Left ventricle myocardium inferior (tissue), 1 donor: ENCODE results near the gene ZMIZ1. TPM values are rescaled to one million over a fixed set of nuclear protein-coding genes. Genes with fewer than 3 reads are reported as not detected.

Experiments
- DNase-seq: peaks from one replicate; pipeline ENCODE4 v3.0.0-alpha.2; 2020
- H3K27ac ChIP-seq: fragments of 200-600 bp; replicated peaks from 2 replicates; pipeline ENCODE4 v1.8.0; 2021
- H3K27me3 ChIP-seq: fragments of 200-600 bp; 2 replicates; pipeline ENCODE4 v1.8.0; 2021; ENCODE audit warnings: low read depth
- H3K36me3 ChIP-seq: fragments of 200-600 bp; 2 replicates; pipeline ENCODE4 v1.8.0; 2021
- H3K4me1 ChIP-seq: fragments of 200-600 bp; 2 replicates; pipeline ENCODE4 v1.8.0; 2021
- H3K4me3 ChIP-seq: fragments of 200-600 bp; 2 replicates; pipeline ENCODE4 v1.8.0; 2021; ENCODE audit warnings: mild to moderate bottlenecking, moderate library complexity
- H3K9me3 ChIP-seq: fragments of 200-600 bp; replicated peaks from 2 replicates; pipeline ENCODE4 v1.8.0; 2021
- CTCF ChIP-seq: fragments of 200-600 bp; IDR thresholded peaks from 2 replicates; pipeline ENCODE4 v1.8.0; 2021; ENCODE audit warnings: antibody characterized with exemption, mild to moderate bottlenecking, borderline replicate concordance
- intact Hi-C: fragments of 100-400 bp; cut with micrococcal nuclease; formaldehyde crosslinking; loops from one replicate; pipeline ENCODE4 v1.11.0; 2022
- total RNA-seq: library from RNA; stranded (reverse); fragmentation: NEBNext Ultra II Directional; extraction: Animal tissue kit (Norgen Biotek cat#: 25700); gene quantifications from one replicate; pipeline ENCODE4 v1.2.1, GENCODE V29; 2021
- donor health status: DM: no; HTN: yes; CAD: no; lungs with severe emphysema.

ZMIZ1 gene
- total RNA-seq, 1 donor from 2014 or later: 55.9 TPM

GRCh38 chr10:79024720-79025198, 44.0 kb upstream of the ZMIZ1 start:
- Histone ChIP-seq H3K9me3 (no peaks in the 10 kb centered on the region), H3K4me3 (no peak overlapping the region), H3K36me3 (no peaks in the 10 kb centered on the region), H3K4me1 (peaks cover 36% of the 10 kb centered on the region), H3K27me3 (no peaks in the 10 kb centered on the region), H3K27ac (peak overlapping the region; percentile 82)
- intact Hi-C loops: no loop called here
- no peak for DNase-seq
- TF ChIP-seq CTCF: no peak

- H3K36me3 ChIP-seq: no peaks in the 10 kb centered on the region
- intact Hi-C loops: no loop called here
These were observed 43.5 kb upstream of the ZMIZ1 start for GRCh38 chr10:79025199-79025832.

GRCh38 chr10:79026341-79026761, 42.4 kb upstream of the ZMIZ1 start:
- intact Hi-C loops: no loop called here
- Histone ChIP-seq H3K27ac (no peak overlapping the region), H3K9me3 (no peaks in the 10 kb centered on the region), H3K4me3 (no peak overlapping the region), H3K4me1 (peaks cover 32% of the 10 kb centered on the region), H3K36me3 (no peaks in the 10 kb centered on the region), H3K27me3 (no peaks in the 10 kb centered on the region)
- TF ChIP-seq CTCF: no peak
- DNase-seq: no peak

More at GRCh38 chr10:79025199-79025832, 43.5 kb upstream of the ZMIZ1 start:
- peaks cover 33% of the 10 kb centered on the region for H3K4me1 ChIP-seq
- H3K9me3 ChIP-seq: no peaks in the 10 kb centered on the region
- no peak overlapping the region for H3K4me3 ChIP-seq
- DNase-seq: no peak
- H3K27ac ChIP-seq: peak overlapping the region; percentile 82
- TF ChIP-seq CTCF: no peak
- H3K27me3 ChIP-seq: no peaks in the 10 kb centered on the region

GRCh38 chr10:79026806-79027146, 42.0 kb upstream of the ZMIZ1 start:
- no peak overlapping the region for H3K27ac ChIP-seq
- no peaks in the 10 kb centered on the region for H3K27me3 ChIP-seq
- H3K9me3 ChIP-seq: no peaks in the 10 kb centered on the region
- intact Hi-C loops: no loop called here
- no peak for TF ChIP-seq CTCF
- no peaks in the 10 kb centered on the region for H3K36me3 ChIP-seq
- peaks cover 32% of the 10 kb centered on the region for H3K4me1 ChIP-seq
- H3K4me3 ChIP-seq: no peak overlapping the region
- DNase-seq: no peak

GRCh38 chr10:79027147-79028055, 41.4 kb upstream of the ZMIZ1 start:
- no peak overlapping the region for H3K4me3 ChIP-seq
- H3K27me3 ChIP-seq: no peaks in the 10 kb centered on the region
- TF ChIP-seq CTCF: no peak
- no peaks in the 10 kb centered on the region for H3K36me3 ChIP-seq
- H3K4me1 ChIP-seq: peaks cover 32% of the 10 kb centered on the region
- no peak for DNase-seq
- no peaks in the 10 kb centered on the region for H3K9me3 ChIP-seq
- intact Hi-C loops: no loop called here
- H3K27ac ChIP-seq: no peak overlapping the region
